Muscle layer of duodenum (tissue), 2 donors: ENCODE measurements around the gene LSM6.

Source experiments
- H3K27ac ChIP-seq: one replicate; pipeline ENCODE4 v1.7.0; 2013; ENCODE audit warnings: mild to moderate bottlenecking, low read length
- H3K27me3 ChIP-seq: one replicate; pipeline ENCODE4 v1.7.0; 2013; ENCODE audit warnings: low read depth, mild to moderate bottlenecking, control low read depth, low read length
- H3K36me3 ChIP-seq, 2 donors: one replicate each; pipeline ENCODE4 v1.7.0; 2013; ENCODE audit warnings: low read length in 2 of 2, control low read depth in 1 of 2, mild to moderate bottlenecking in 1 of 2; ENCODE audit not compliant: insufficient read depth in 2 of 2, control insufficient read depth in 1 of 2
- H3K4me1 ChIP-seq, 2 donors: one replicate each; pipeline ENCODE4 v1.7.0; 2013; ENCODE audit warnings: low read length in 2 of 2, mild to moderate bottlenecking in 2 of 2, control low read depth in 1 of 2, moderate library complexity in 1 of 2; ENCODE audit not compliant: insufficient read depth in 2 of 2, control insufficient read depth in 1 of 2
- H3K4me3 ChIP-seq, 2 donors: one replicate each; pipeline ENCODE4 v1.7.0; 2013; ENCODE audit warnings: low read length in 2 of 2, low read depth in 1 of 2, mild to moderate bottlenecking in 1 of 2
- H3K9me3 ChIP-seq, 2 donors: one replicate each; pipeline ENCODE4 v1.7.0; 2013; ENCODE audit warnings: low read length in 2 of 2, control low read depth in 1 of 2, mild to moderate bottlenecking in 1 of 2; ENCODE audit not compliant: control insufficient read depth in 1 of 2
- donor health status: healthy.

LSM6 gene

DNA sequence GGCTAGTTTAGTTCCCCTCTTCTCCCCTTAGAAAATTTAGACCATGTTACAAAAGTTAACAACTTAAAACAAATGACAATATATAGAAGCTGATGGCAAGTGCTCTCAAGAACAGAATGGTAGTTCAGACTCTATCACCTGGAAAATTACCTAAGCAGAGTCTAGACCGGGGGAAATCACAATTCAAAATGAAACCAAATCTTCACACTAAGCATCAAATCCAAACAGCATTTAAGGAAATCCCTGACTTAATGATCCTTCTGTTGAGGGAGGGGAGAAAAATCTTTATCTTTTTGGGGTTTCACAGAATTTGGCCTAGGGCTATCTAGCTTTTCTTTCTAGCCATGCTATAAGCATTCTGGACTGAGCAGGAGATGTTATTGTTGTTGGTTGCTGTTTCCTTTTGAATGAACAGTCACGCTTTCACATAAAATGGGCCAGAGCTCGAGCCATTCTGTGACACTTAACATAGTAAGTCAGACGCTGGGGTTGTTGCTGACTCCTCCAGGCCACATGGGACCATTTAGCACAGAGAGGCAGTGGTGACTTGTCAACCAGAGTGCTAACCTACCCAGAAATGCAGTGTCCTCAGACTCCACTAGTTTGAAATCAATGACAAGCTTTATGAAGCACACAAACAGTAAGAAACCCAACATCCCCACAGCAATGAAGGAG, 16.0 kb upstream of the LSM6 start:
- no peaks in the 10 kb centered on the region for H3K4me1 ChIP-seq
- H3K4me3 ChIP-seq = no peak overlapping the region
- H3K9me3 ChIP-seq = peaks cover 4 to 16% of the 10 kb centered on the region in 2 donors
- no peaks in the 10 kb centered on the region for H3K36me3 ChIP-seq
- H3K27me3 ChIP-seq = no peaks in the 10 kb centered on the region
- H3K27ac ChIP-seq = no peak overlapping the region

DNA sequence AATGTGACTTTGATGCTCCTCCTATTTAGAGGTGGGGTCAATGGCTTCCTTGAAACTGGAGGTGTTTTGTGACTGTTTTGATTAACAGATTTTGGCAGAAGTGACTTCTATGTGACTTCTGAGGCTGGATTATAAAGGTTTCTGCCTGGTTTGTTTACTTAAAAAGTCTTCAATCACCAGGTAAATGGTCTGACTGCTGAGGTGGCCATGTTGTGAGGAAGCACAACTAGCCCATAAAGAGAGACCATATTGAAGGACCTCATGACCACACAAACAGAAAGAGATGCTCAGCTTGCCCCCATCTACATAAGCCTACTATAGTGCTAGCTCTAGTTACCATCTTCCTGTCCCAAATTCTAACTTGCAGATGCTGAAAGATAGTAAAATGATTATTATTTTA, 14.3 kb upstream of the LSM6 start:
- Histone ChIP-seq H3K36me3 (no peaks in the 10 kb centered on the region), H3K9me3 (peaks cover 4 to 16% of the 10 kb centered on the region in 2 donors), H3K4me1 (no peaks in the 10 kb centered on the region), H3K27me3 (no peaks in the 10 kb centered on the region), H3K27ac (no peak overlapping the region), H3K4me3 (no peak overlapping the region)

DNA sequence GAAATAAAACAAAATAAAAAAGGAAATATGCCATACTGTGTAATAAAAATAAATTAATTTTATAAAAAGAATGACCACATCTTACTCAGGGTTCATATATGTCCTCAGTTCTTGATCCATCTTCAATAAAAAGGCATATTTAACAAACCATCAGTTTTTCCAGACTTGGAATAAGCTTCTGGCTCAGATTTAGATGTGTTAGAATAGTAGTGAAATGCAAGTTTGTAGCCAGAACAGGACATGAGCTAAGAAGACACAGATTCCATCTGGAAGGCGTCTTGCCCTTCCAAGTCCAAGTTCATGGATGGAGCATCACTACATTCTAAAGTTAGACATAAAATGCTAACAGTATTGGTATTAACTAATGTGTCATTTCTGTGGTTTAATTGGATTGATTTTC, 10.3 kb upstream of the LSM6 start:
- no peak overlapping the region for H3K27ac ChIP-seq
- H3K9me3 ChIP-seq = peaks cover 4 to 13% of the 10 kb centered on the region in 2 donors
- H3K36me3 ChIP-seq = no peaks in the 10 kb centered on the region
- no peak overlapping the region for H3K4me3 ChIP-seq
- H3K4me1 ChIP-seq = no peaks in the 10 kb centered on the region
- H3K27me3 ChIP-seq = no peaks in the 10 kb centered on the region

DNA sequence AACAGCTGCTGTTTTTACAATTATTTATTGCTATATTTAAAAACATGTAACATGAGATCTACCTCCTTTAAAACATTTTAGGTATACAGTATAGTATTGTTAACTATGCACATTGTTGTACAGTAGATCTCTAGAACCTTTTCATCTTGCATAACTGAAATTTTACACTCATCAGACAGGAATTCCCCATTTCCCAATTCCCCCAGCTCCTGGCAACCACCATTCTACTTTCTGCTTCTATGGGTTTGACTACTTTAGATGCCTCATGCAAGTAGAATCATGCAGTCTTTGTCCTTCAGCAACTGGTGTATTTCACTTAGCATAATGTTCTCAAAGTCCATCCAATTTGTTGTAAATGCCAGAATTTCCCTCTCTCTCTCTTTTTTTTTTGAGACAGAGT, 9.7 kb upstream of the LSM6 start:
- no peaks in the 10 kb centered on the region for H3K4me1 ChIP-seq
- no peaks in the 10 kb centered on the region for H3K36me3 ChIP-seq
- H3K27me3 ChIP-seq = no peaks in the 10 kb centered on the region
- H3K9me3 ChIP-seq = peaks cover 4 to 13% of the 10 kb centered on the region in 2 donors
- no peak overlapping the region for H3K4me3 ChIP-seq
- no peak overlapping the region for H3K27ac ChIP-seq

DNA sequence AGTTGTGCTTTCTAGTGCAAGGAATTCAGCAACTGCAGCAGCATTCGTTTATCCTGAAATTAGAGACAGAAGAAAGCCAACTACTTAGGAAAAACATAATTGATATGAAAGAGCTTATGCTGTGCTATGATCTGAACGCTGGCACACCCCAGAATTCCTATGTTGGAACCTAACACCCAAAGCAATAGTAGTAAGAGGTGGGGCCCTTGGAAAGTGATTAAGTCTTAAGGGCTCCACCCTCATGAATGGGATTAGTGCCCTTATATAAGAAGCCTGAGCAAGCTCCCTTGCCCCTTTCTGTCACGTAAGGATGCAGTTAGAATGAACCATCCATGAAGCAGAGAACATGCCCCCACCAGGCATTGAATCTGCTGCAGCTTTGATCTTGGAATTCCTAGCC, 5.4 kb upstream of the LSM6 start:
- Histone ChIP-seq H3K9me3 (no peaks in the 10 kb centered on the region), H3K4me1 (no peaks in the 10 kb centered on the region), H3K4me3 (no peak overlapping the region), H3K27me3 (no peaks in the 10 kb centered on the region), H3K36me3 (no peaks in the 10 kb centered on the region), H3K27ac (no peak overlapping the region)

DNA sequence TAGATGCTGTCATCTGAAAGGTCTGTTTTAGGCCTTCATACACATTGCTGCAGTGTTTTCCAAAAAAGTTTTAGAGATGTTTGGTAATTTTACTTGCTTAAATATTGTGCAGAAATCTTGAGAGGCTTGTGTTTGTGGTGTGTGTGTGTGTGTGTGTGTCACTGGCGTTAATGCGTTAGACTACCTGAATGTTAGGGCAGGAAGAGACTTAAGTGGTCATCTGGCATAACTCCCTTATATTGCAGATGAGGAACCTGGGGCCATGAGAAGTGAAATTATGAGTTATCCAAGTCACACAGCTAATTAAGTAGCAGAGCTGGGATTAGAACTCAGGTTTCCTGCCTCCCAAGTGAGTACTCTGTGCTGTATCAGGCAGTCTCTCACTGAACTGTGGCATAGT, 1.4 kb downstream of the LSM6 start:
- H3K36me3 ChIP-seq = no peaks in the 10 kb centered on the region
- H3K4me1 ChIP-seq = peaks cover 8 to 23% of the 10 kb centered on the region in 2 donors
- no peak overlapping the region for H3K27ac ChIP-seq
- no peaks in the 10 kb centered on the region for H3K9me3 ChIP-seq
- H3K27me3 ChIP-seq = no peaks in the 10 kb centered on the region
- peak overlapping the region; percentile 84 to 95 for H3K4me3 ChIP-seq

DNA sequence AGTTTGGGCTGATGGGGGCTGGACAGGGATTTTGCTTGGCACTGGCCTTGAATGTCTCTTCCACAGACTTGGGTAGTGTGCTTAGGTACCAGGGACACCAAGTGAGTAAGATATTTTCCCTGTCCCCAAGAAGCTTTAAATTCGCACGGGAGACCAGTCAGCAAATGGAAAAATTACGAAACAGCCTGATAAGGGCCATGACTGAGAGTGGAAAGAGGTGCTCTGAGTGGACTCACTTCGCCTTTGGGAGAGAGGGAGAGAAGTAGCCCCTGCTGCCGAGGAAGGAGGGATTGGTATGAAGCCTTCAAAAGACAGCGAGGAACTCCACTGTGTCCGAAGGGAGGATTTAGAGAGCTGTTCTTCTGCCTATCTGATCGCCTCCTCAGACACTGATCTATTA, 2.6 kb downstream of the LSM6 start:
- peaks cover 8 to 23% of the 10 kb centered on the region in 2 donors for H3K4me1 ChIP-seq
- H3K4me3 ChIP-seq = peak overlapping the region in 1 of 2 donors; percentile 17
- peaks cover 0 to 2% of the 10 kb centered on the region in 2 donors for H3K36me3 ChIP-seq
- H3K27me3 ChIP-seq = no peaks in the 10 kb centered on the region
- H3K9me3 ChIP-seq = no peaks in the 10 kb centered on the region
- H3K27ac ChIP-seq = no peak overlapping the region

DNA sequence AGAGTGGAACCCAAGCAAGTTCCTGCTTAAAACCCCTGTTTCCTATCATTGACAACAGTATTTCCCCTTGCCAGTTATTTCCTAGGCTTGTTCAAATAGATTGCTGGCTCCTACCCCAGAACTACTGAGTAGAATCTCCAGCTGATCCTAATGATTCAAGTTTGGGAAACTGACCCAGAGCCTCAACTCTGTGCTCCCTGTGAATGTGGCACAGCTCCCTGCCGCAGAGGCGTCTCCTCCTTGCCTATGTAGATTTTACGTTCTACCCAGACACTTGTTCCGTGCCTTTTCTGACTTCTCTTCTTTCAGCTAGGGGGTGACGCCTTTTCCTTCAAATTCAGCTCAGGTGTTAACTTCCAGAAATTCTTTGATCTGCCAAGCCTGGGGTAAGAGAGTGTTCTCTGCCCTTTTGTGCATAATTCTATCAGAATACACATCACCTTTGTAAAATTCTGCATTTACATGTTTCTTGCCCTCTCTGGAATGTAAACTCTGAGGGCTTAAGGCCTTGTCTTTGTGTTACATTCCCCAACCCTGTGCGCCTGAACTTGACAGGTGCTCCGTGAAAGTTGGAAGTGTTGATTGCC, 4.4 kb downstream of the LSM6 start:
- H3K4me3 ChIP-seq = no peak overlapping the region
- H3K27ac ChIP-seq = no peak overlapping the region
- H3K9me3 ChIP-seq = no peaks in the 10 kb centered on the region
- peaks cover 0 to 9% of the 10 kb centered on the region in 2 donors for H3K36me3 ChIP-seq
- H3K27me3 ChIP-seq = no peaks in the 10 kb centered on the region
- H3K4me1 ChIP-seq = peaks cover 8 to 23% of the 10 kb centered on the region in 2 donors

DNA sequence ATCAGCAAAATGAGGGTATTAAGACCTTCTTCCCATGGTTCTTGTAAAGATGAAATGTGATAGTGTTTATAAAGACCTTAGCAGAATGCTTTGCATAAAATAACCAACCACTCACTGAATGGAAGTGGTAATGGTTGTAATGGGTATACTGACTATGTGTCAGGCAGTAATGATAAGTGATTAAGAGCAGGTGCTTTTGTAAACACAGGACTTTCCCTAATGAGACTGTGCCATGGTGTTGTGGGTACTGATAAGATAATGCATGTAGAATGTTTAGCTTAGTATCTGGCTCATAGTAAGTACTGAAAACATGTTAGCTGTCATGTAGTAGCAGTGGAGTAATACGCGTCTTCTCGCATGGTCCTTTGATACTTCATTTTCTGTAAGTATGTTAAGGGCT, 6.9 kb downstream of the LSM6 start:
- peaks cover 5 to 20% of the 10 kb centered on the region in 2 donors for H3K36me3 ChIP-seq
- H3K4me1 ChIP-seq = peaks cover 0 to 12% of the 10 kb centered on the region in 2 donors
- H3K27me3 ChIP-seq = no peaks in the 10 kb centered on the region

DNA sequence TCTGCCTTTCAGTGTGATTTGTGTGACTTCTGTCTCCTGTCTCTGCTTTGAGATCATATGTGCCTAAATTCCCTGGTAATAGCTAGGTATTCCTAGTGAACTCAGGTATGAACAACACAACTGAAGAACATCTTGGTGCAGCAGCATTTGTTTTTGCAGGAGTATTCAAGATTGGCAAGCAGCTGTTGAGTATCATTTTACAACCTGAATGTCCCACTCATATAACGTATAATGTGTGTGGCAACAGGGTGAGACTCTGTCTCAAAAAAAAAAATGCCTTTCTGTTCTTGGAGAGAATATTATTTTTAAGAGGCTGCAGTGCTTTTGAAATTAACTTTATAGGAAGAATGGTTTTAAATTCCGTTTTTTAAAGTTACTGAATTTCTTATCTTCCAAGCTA, 7.7 kb downstream of the LSM6 start:
- Histone ChIP-seq H3K4me1 (peaks cover 0 to 8% of the 10 kb centered on the region in 2 donors), H3K27me3 (no peaks in the 10 kb centered on the region), H3K36me3 (peaks cover 10 to 25% of the 10 kb centered on the region in 2 donors)

More for the DNA sequence above, 6.9 kb downstream of the LSM6 start:
- Histone ChIP-seq H3K27ac (no peak overlapping the region), H3K4me3 (no peak overlapping the region), H3K9me3 (no peaks in the 10 kb centered on the region)

DNA sequence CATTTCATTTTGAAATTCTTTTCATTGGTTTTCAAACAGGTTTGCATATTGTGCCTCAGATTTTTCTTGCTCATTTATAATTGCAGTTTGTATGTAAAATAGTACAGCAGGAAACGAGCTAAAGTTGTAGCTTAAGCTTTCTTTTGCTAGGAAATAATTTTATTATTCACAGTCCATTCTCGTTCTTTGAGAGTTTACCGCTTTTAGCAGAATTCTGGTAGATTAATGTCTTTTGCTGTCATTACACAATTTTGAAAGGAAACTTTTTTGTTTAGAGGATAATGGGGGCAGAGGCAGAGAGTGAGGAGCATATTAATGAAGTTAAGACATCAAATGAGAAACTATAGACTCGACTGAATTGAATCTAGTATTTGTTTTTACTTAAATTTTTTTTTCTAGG, 10.5 kb downstream of the LSM6 start:
- H3K4me1 ChIP-seq = peaks cover 0 to 13% of the 10 kb centered on the region in 2 donors
- no peak overlapping the region for H3K27ac ChIP-seq
- no peak overlapping the region for H3K4me3 ChIP-seq
- H3K27me3 ChIP-seq = no peaks in the 10 kb centered on the region
- no peaks in the 10 kb centered on the region for H3K9me3 ChIP-seq
- H3K36me3 ChIP-seq = peaks cover 16 to 38% of the 10 kb centered on the region in 2 donors

More for the DNA sequence above, 7.7 kb downstream of the LSM6 start:
- H3K27ac ChIP-seq = no peak overlapping the region
- H3K9me3 ChIP-seq = no peaks in the 10 kb centered on the region
- H3K4me3 ChIP-seq = no peak overlapping the region

DNA sequence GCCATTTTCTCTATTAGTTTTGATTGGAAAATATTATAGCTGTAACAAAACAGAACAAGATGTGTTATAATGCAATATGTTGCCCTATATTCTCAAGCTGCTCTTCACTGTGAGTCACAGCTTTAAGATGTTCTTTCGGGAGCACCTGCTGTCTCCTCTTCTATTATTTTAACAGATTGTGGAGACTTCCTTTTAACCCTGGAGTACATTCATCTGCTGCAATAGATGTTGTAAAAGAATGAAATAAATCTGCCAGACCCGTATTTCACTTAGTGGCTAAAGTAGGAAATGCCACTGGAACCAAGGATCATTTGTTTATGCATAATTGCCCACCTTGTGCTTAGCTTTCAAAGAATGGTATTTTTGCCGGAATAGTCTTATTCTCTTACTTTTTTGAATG, 11.1 kb downstream of the LSM6 start:
- Histone ChIP-seq H3K4me1 (peaks cover 0 to 13% of the 10 kb centered on the region in 2 donors), H3K9me3 (no peaks in the 10 kb centered on the region), H3K4me3 (no peak overlapping the region), H3K27me3 (no peaks in the 10 kb centered on the region), H3K36me3 (peaks cover 20 to 38% of the 10 kb centered on the region in 2 donors), H3K27ac (no peak overlapping the region)
